Measurements from ENCODE around the gene BDKRB1.

GRCh38 chr14:96221109-96221650 lies 34.8 kb upstream of the BDKRB1 start:
- TF ChIP-seq POLR2A (IDR thresholded peaks at IDR 0.05) (no peak), CTCF (IDR thresholded peaks at IDR 0.05) (no peak)

Data from thyroid gland (tissue), 4 donors.